Activated CD8-positive, alpha-beta memory T cell treated with anti-CD3 and anti-CD28 coated beads for 48 hours (primary cell): Measurements from ENCODE around the gene NDUFV2.
"Not testable (repeated sequence)": the region's sequence is repeated elsewhere in the genome, so short reads cannot be mapped to it uniquely, and the experiment has no call there.

Experiments used
- DNase-seq, 3 experiments: peaks; one replicate each; pipeline ENCODE4 v3.0.0-alpha.2; 2020; ENCODE audit warnings: low read depth in 2 of 3, low spot score in 2 of 3

NDUFV2 gene

GRCh38 chr18:9102508-9103375 lies at the start of gene NDUFV2:
Gene NDUFV2 (plus strand): TSS chr18:9102699. CDS start chr18:9102744, 45 bp downstream.
- DNase-seq, result peak; percentile 93 to 96 (median 94)

- DNase-seq, result no peak
Measured at GRCh38 chr18:9053814-9054213, 48.7 kb upstream of the NDUFV2 start.

GRCh38 chr18:9055185-9055584 lies 47.3 kb upstream of the NDUFV2 start:
- DNase-seq, result no peak

GRCh38 chr18:9055626-9056025 lies 46.9 kb upstream of the NDUFV2 start:
- no peak for DNase-seq

GRCh38 chr18:9057646-9058045 lies 44.9 kb upstream of the NDUFV2 start:
- no peak for DNase-seq

- no peak for DNase-seq
Measured at GRCh38 chr18:9058406-9058805, 44.1 kb upstream of the NDUFV2 start.

GRCh38 chr18:9062418-9062751 lies 40.1 kb upstream of the NDUFV2 start:
- DNase-seq, result no peak

GRCh38 chr18:9065864-9066263 lies 36.6 kb upstream of the NDUFV2 start:
- DNase-seq, result no peak

- DNase-seq, result no peak
Measured at GRCh38 chr18:9066358-9066757, 36.1 kb upstream of the NDUFV2 start.

GRCh38 chr18:9066817-9067306 lies 35.6 kb upstream of the NDUFV2 start:
- DNase-seq, result no peak

- no peak for DNase-seq
Measured at GRCh38 chr18:9067823-9068222, 34.7 kb upstream of the NDUFV2 start.

GRCh38 chr18:9068346-9068745 lies 34.2 kb upstream of the NDUFV2 start:
- DNase-seq, result no peak

GRCh38 chr18:9069601-9070000 lies 32.9 kb upstream of the NDUFV2 start:
- DNase-seq, result no peak

- DNase-seq, result no peak
Measured at GRCh38 chr18:9070212-9070611, 32.3 kb upstream of the NDUFV2 start.

- no peak for DNase-seq
Measured at GRCh38 chr18:9079818-9080528, 22.5 kb upstream of the NDUFV2 start.

GRCh38 chr18:9081940-9082339 lies 20.6 kb upstream of the NDUFV2 start:
- DNase-seq, result no peak

GRCh38 chr18:9082711-9083510 lies 19.6 kb upstream of the NDUFV2 start:
- DNase-seq, result no peak

GRCh38 chr18:9086015-9086414 lies 16.5 kb upstream of the NDUFV2 start:
- DNase-seq, result no peak

GRCh38 chr18:9086624-9087023 lies 15.9 kb upstream of the NDUFV2 start:
- DNase-seq, result no peak

GRCh38 chr18:9087144-9087543 lies 15.4 kb upstream of the NDUFV2 start:
- no peak for DNase-seq

GRCh38 chr18:9088252-9088651 lies 14.2 kb upstream of the NDUFV2 start:
- DNase-seq, result no peak

- DNase-seq, result not testable (repeated sequence)
Measured at GRCh38 chr18:9088727-9089126, 13.8 kb upstream of the NDUFV2 start.
